Measurements from ENCODE around the gene CTSL.

CTSL gene

GRCh38 chr9:87701491-87701890 lies 24.4 kb upstream of the CTSL start:
- no peak for DNase-seq

DNA sequence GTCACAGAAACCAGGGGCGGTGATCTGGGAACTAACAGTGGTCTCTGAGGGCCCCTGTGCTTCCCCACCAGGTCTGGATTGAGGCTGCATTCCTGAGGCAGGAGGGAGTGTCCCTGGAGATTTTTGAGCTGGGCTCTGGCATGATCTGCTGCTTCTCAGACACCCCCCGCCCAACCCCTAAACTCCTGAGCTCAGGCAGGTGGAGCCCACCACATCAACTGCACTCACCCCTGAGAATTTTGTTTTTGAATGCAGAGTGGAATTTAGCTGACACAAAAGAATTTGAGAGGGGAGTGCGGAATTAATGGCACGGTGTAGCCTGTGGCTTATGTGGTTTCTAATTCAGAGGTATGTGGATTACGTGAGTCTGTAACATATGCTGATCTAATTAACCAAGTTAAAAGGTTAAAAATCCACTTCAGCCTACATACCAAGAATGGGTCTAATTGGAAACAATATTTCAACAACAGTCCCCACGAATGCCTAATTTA lies 23.9 kb upstream of the CTSL start:
- DNase-seq, result no peak

- DNase-seq, result no peak
These were observed 23.0 kb upstream of the CTSL start for GRCh38 chr9:87702921-87703320.

GRCh38 chr9:87703636-87704276 lies 22.2 kb upstream of the CTSL start:
- DNase-seq, result no peak

- DNase-seq, result no peak
These were observed 21.6 kb upstream of the CTSL start for GRCh38 chr9:87704342-87704741.

DNA sequence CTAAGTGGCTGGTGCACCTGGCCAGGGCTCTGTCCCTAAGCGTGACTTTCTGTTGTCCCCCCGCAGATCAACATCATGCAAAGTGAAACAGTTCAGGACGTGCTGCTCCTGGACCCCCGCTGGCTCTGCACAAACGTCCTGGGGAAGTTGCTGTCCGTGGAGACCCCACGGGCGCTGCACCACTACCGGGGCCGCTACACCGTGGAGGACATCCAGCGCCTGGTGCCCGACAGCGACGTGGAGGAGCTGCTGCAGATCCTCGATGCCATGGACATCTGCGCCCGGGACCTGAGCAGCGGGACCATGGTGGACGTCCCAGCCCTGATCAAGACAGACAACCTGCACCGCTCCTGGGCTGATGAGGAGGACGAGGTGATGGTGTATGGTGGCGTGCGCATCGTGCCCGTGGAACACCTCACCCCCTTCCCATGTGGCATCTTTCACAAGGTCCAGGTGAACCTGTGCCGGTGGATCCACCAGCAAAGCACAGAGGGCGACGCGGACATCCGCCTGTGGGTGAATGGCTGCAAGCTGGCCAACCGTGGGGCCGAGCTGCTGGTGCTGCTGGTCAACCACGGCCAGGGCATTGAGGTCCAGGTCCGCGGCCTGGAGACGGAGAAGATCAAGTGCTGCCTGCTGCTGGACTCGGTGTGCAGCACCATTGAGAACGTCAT lies 19.7 kb upstream of the CTSL start:
- DNase-seq, result no peak

GRCh38 chr9:87707805-87708506 lies 18.0 kb upstream of the CTSL start:
- DNase-seq, result no peak

DNA sequence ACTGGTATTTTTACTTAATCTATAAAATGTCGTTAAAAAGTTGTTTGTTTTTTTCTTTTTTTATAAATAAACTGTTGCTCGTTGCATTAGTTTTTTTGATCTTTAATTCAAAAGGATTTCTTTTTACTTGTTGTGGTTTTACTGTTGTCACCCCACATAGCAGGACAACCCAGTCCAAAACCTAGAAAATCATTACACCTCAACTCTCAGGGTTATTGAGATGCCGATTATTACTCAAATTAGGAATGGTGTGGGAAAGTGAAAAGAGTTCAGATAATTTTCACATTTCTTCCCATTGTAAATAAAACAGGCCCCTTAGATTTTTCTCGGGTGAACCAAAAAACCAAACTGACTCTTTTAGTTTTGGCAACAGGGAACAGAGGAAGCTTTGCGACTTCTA lies 17.4 kb upstream of the CTSL start:
- DNase-seq, result no peak

DNA sequence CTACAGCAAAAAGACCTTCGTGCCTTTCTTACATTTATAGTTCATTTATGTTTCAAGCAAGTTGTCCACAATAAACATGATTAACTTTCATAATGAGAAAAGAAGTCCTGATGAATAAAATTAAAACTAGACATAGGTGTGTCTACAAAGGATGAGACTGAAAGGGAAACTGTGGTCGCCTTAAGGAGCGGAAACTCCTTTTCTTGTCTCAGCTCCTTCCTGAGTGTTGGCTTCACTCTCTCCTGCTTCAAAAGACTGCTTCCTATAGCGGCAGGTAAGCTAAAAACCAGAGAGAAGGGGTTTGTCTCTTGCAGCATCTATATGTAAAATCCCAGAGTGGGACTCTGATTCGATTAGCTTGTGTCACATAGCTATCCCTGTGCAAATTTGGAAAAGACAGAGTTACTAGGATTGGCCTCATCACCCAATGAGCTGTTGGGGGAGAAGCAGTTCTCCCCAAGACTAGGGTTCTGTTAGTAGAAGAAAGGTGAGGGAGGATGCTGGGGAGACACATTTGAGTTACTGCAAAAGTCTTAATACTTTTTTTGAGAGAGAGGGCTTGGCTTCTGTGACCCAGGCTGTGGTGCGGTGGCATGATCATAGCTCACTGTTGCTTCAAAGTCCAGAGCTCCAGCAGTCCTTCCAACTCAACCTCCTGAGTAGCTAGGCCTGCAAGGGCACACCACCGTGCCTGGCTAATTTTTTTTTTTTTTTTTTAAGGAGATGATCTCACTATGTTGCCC lies 16.8 kb upstream of the CTSL start:
- DNase-seq, result no peak

GRCh38 chr9:87710443-87710842 lies 15.5 kb upstream of the CTSL start:
- no peak for DNase-seq

DNA sequence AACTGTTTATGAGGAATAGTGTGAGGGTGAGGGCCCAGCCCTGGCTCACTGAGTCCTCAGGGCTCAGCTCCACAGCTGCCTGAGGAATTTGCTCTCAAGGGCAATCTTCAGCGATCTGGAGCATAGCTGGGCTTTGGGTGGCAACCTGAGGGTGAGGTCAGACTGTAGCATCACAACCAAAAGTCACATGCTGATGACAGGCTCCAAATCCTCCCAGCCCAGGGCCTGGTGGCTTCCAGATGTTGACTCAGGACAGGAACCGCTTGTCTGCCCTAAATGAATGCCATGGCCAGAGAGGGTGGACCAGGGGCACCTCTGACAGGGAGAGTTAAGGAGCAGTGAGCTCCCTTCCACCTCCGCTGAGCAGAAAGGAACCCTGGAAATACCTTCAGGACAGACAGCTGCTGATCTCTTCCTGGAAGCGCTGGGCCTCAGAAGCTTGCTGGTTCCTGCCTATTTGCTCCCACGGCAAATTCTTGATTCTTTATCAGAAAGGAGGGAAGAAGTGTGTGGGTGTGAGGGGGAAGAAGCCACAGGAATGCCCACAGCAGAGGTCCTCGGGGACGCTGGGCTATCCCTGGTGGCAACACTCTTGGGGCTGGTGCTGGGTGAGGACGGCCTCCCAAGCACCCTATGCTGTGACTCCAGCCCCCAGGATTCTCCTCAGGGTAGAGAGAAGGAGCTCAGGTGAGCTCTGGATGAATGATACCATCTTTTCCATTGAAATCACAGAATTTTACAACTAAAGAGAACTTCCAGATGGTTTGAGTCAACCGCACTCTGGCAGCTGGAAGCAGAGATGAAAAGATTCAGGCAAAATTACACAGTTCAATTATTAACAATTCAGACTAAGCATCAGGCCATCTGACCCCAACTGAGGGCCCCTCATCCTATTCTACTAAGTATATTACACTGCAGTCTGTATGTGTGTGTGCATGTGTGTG lies 13.8 kb upstream of the CTSL start:
- no peak for DNase-seq

- no peak for DNase-seq
These were observed 13.1 kb upstream of the CTSL start for GRCh38 chr9:87712801-87713277.

DNA sequence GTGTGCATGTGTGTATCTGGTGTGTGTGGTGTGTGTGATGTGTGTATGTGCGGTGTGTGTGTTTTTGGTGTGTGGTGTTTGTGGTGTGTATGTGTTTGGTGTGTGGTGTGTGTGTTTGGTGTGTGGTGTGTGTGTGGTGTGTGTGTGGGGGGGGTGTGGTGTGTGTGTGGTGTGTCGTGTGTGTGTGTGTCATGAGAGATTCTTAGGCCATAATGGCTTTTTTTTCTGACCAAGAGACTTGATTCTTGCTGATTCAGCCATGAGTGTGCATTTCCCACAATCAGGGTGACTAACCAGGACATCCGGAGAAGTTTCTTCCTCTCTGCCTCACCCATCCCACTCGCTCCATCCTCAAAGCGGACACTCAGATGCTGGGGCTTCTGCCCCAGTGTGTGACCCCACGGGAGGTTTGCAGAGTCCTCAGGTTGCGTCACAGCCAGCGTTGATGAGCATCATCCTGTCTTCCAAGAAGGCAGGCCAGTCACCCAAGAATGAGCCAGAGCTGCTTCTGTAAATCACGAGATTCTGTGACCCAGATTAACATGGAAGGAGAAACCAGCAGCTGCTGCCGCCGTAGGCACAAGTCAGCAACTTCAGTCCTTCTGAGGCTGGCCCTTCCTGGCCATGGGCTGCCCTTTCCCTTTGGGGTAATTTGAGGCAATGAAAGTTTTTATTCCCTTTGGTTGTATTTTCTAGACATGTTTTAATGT lies 12.5 kb upstream of the CTSL start:
- DNase-seq, result no peak

DNA sequence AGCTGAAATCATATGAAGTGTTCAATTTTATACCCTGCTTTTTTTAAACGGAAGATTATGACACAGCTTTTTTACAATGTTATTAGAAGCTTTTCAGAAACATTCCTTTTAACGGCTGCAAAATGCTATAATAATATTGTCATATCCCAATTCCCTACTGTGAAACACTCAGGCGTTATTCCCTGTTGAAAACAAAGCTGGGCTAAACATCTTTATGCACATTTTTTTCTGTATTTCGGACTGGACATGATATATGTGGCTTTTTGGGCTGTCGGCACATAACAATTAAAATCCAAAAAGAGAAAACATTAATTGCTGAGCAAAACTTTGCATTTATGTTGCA lies 12.0 kb upstream of the CTSL start:
- DNase-seq, result no peak

DNA sequence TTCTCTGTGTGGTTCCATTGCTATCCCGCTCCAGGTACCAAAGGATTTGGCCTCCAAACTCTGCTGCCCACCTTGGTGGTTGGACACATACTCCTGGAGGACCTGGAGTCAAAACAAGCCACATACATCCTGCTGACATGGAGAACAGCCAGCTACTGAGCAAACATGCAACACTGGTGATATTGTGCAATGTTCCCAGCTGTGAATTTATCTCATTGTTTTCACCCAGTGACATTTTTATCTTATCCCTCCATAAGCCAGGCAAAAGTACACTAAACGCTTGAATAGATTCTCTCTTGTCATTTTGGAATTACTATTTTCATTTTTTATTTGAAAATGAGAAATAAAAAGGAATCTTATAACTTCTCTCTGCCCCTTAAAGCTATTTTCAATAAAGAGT lies 11.1 kb upstream of the CTSL start:
- DNase-seq, result peak; percentile 17

DNA sequence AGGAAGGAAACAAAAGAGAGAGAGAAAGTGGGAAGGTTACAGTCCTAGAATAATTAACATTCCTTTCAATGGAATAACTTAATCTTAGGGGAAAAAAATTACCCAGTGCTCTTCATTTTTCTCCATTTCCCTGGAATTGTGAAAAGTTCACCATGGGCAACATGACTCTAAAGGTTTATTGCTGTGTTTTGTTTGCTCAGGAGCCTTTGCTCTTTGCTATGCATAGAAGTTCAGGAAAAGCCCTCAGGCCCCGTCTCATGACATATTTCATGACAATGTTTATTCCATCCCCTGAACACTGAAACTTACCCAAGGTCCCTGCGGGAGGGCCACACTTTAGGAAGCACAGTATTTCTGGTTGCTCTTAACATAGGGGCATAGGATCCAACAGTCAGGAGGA lies 9.8 kb upstream of the CTSL start:
- DNase-seq, result no peak

DNA sequence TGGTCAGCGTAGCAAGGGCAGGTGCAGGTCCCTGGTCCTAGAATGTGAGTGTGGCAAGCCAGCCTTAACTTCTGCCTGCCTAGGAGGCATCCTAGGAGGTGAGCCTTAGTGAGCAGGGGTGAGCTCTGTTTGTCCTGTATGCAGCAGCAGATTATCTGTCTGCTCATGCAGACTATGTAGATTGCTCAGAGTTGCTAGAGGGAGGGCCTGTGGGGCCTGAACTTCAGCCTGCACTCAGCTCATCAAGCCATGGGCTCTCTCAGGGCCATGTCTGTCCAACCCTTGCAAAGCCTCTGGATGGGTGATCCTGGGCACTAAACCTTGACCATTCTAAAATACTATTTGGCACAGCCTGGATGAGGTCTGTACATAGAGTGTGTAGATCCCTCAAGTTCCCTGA lies 8.5 kb upstream of the CTSL start:
- DNase-seq, result no peak

DNA sequence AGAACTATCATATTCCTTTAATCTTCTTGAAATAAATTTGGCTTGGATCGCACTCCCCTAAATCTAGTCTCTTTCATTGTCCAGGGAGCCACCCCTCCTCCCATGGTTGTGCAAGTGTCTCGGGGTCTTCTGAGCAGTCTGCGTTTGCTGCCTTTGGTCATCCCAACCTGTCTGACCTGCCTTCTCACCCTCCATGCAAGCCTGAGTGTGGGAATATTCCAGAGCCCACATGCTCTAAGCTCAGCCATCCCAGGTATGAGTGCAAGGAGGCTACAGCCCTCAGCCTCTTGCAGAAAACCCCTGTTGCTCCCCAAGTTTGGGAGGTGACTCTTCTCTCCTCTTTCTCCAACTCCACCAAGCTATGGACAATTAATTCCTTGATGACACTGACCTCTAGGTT lies 7.7 kb upstream of the CTSL start:
- no peak for DNase-seq

DNA sequence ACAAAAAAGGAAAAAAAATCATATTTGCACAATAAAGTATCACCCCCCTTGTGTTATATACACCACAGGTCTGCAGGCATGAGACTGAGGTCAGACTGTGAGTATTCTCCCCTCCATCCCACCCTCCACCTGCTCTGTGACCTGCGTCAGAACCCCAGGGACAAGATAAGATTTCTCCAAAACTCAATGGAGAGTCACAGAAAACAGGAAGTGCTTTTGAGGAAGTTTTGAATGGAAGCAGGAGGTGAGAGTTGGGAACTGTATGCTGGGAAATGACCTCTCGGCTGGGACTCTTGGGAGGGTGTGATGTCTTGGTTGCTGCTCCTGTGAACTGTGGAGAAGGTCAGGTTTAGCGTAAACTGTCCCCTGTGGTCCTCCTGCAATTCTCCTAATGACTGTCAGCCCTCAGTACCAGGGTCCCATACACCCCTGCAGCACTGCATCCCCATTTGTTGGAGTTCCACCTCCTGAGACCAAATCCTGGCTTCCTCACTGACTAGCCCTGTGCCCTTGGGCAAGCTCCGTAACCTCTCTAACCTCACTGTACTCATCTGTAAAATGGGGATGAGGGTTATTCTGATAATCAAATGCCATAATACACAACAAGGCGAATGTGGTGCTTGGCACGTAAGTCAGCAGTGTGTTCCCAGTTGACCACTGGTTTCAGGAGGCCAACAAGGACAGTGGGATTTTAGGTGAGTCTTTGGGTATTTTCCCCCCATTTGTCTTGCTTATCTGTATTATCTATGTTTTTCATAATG lies 6.9 kb upstream of the CTSL start:
- no peak for DNase-seq

GRCh38 chr9:87720173-87720572 lies 5.7 kb upstream of the CTSL start:
- DNase-seq, result no peak

All from NCI-H2171 treated with DMSO at 0.1 percent for 48 hours (cell line).